NCI-H526 treated with DMSO at 0.1 percent for 48 hours (cell line): Measurements from ENCODE around the gene RASGEF1B.
"Not testable (repeated sequence)": the region's sequence is repeated elsewhere in the genome, so short reads cannot be mapped to it uniquely, and the experiment has no call there.

Experiments
- DNase-seq: peaks from one replicate; lab custom pipeline; 2025; lab: John Stamatoyannopoulos, UW

Gene RASGEF1B

DNA sequence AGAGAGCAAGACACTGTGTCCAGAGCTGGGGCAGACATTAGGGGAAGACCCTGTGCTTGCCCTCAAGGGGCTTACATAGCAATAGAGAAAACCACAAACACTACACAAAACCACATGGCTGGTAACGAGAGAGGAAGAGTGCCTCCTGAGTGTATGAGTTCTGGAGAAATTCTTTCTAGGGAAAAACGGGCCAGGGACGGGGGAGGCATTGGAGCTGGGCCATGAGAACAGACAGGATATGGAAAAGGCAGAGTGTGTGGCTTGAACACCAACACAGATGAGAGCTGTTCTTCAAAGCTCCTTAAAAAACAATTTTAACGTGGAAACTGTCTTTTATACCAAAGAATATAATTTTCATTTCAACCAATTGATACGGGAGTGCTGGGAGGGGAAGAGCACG, 42.7 kb downstream of the RASGEF1B start:
- DNase-seq: no peak

DNA sequence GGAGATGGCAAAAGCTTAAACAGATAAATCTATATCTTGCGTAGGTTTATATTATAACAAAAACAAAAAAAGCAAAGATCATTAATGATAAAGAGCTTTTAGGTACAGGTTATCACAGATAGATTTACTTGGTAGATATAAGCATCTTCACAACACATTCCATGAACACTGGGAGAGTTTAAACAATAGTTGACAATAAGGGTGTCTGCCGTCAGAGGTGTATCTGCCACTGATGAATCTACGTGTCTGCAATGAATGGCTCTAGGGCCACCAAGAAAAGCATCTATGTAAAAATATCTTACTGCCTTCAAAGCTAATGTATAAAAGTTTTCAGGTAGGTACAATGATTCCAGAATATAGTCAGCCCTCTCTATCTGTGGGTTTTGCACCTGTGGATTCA, 43.7 kb downstream of the RASGEF1B start:
- DNase-seq: no peak

DNA sequence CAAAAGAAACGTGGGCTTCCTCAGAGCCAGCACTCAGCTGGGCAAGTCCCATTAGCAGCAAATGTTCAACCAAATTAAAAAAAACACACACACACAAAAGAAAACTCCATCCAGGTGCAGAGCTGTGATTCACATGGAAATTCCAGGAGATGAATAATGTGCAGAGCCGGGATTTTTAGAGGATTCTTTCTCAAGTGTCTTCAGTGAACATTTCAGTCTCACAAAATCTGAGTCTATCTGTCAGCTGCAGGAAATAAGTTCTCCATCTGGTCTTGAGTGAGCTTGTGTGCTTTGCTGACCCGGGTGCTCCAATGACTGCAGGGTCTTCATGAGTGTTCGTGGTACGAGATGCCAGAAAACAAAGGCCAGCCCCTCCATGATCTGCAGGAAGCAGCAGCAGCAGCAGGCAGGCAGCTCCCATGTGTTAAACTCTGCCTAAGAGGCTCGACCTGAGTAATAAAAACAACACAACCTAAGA, 44.3 kb downstream of the RASGEF1B start:
- DNase-seq: no peak

DNA sequence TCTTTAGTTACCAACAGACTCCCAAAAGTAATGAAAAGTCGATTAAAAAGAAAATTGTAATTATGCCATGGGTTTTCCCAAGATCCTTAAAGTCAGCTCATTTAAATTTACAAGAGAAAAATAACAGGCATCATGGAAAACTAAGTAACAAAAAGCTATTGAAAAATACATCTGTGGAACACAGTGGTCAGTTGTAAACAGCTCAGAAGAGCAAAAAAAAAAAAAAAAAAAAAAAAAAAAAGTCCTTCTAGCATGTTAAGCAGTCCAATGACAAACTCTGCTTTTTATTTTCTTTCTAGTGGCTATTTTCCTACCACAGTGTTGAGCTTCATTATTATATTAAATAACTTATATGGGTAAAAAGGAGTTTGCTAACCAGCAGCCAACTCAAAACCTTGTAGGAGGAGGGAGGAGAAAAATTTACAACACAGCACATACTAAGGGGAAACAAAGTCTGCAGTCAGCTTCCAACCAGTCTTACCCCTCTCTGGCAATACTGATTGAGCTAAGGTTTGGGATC, 44.9 kb downstream of the RASGEF1B start:
- DNase-seq: no peak

DNA sequence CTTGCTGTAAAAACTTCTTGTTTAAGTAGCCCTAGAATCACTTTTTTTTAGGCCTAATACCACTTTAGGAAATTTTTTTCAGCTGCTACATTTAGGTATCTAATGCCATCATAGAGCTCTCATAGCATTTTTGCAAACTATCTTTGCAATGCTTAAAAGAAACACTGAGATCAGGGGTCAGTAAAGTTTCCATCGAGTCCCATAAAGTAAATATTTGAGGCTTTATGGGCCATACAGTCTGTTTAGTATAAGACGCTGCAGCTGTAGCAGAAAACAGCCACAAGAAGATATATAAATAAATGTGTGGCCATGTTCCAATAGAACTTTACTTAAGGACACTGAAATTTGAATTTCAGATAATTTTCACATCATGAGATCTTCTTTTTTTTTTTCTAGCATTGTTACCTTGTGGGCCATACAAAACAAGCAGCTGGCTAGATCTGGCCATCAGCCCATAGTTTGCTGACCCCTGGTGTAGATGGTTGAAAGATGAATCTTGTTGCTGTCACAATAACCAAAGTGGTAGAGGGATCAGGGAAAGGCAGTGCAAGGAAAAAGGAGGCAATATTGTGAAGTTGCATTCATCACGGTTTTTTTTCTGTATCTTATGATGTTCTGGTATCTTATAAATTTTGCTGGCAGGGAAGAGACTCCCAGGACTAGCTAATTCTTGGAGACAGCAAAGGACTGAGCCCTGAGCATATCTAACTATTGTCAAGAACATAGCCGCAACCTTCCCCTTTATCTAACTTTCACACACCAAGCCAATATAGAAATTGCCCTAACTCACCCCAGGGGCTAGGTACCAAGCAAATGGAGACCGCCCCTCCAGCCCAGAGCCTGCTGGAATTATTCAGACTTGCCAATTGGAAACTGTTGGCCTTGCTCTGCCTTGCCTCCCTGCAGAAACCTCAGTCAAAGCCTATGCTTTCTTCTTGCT, 46.6 kb downstream of the RASGEF1B start:
- DNase-seq: no peak

DNA sequence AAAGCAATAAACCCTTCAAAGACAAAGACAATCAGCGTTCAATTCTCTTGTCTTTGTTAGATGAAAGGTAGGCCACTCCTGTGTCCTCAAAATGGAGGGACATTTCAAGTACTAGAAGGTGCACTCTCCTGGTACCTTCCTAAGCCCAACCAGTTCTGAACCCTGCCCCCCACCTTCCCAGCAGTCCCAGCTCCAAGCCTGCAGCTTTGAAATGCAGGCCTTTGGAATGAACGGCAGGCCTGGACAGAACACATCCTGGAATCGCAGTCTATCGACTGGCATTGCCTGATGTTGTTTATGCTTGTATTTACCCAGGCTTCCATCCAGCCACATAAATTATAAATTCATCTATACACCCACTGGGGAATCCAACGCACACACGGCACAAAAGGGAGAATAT, 47.4 kb downstream of the RASGEF1B start:
- no peak for DNase-seq

DNA sequence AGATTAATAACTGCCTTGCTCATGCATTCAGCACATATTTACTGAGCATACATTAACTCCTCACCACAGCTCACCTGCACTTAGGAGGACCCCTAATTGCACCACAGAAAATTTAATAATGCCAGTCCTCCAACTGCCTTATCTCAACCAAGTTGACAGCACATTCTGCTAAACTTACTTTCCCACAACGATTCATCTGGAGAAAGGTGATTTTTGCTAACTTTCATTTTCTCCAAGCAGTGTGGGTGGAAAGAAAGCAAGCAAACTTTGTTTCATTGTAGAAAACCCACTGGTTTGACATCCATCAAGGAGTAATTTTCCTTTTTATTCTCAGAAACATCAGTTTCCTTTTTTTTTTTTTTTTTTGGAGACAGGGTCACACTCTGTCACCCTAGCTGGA, 49.1 kb downstream of the RASGEF1B start:
- no peak for DNase-seq

- no peak for DNase-seq
Measured at GRCh38 chr4:81421346-81422218, 50.1 kb downstream of the RASGEF1B start.

- DNase-seq: no peak
Measured at GRCh38 chr4:81418572-81418971, 53.1 kb downstream of the RASGEF1B start.

- no peak for DNase-seq
Measured at GRCh38 chr4:81412946-81413495, 58.7 kb downstream of the RASGEF1B start.

DNA sequence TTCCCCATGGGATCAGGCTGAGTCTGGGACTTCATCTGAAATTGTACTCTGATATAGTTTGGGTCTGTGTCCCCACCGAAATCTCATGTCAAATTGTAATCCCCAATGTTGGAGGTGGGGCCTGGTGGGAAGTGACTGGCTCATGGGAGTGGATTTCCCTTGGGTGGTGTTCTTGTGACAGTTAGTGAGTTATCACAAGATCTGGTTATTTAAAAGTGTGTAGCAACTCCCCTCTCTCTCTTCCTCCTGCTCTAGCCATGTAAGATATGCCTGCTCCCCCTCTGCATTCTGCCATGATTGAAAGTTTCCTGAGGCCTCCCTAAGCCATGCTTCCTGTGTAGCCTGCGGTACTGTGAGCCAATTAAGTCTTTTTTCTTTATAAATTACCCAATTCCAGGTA, 61.0 kb downstream of the RASGEF1B start:
- no peak for DNase-seq

DNA sequence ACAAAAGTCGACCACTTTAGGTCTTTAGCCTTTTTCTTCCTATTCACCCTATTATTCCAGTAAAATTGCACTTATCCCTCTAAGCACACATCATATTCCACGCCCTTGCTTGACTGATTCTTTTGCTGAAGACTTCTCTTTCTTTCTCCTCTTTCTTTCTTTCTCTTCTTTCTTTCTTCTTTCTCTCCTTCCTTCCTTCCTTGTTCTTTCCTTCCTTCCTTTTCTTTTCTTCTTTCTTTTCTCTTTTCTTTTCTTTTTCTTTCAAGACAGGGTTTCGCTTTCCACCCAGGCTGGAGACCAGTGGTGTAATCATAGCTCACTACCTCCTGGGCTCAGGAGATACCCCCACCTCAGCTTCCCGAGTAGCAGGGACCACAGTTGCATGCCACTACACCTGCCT, 61.9 kb downstream of the RASGEF1B start:
- DNase-seq: no peak

DNA sequence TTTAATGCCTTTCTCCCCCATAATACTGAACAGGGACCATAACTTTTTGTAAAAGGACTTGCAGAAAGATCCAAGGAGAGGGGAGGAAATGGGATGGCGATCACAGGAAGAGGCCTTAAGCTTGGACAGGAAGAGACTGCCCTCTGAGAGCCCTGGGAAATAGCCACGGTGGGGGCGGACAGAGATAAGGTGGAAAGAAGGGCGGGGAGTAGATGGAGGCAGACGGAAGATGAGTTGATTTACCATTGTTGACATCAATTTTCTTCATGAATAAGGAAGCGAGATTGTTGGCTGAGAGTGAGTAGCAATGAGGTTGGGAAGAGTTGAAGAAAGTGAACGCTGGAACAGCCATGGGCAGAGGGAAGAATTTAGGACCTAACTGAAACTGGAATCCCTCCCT, 63.4 kb downstream of the RASGEF1B start:
- DNase-seq: no peak

GRCh38 chr4:81407726-81408125, 64.0 kb downstream of the RASGEF1B start:
- no peak for DNase-seq

DNA sequence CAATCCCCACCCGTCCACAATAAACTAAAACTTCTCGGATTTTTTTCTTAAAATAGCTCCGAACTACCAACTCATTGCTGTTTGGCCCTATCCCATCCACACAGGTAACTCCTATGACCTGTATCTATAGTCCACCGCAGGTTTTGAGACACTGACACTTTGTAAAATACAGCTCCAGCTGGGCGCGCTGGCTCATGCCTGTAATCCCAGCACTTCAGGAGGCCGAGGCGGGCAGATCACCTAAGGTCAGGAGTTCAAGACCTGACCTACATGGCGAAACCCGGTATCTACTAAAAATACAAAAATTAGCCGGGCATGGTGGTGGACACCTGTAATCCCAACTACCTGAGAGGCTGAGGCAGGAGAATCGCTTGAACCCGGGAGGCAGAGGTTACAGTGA, 65.2 kb downstream of the RASGEF1B start:
- not testable (repeated sequence) for DNase-seq

DNA sequence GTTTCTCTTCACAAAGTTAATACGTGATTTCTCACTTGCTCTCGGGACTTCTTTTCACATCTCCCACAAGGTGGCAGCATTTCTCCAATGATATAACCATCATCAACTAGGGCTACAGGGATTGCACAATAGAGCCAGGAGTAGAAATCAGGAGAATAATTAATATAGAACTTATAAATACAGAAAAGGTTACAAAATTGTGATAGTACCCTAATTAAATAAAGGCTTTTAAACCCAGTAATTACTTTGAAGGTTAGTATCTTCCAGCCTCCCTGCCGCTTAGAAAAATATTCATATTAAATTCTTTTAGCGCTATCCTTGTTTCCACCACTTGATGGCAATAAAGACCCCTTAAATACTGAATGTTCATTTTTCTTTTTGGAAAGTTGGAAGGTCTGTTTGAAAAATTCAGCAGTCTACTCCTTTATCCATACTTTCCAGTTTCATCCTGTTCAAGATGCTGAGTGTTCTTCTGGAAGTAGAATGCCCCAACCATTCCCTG, 65.8 kb downstream of the RASGEF1B start:
- DNase-seq: peak; percentile 41

GRCh38 chr4:81404741-81405140, 67.0 kb downstream of the RASGEF1B start:
- DNase-seq: no peak

DNA sequence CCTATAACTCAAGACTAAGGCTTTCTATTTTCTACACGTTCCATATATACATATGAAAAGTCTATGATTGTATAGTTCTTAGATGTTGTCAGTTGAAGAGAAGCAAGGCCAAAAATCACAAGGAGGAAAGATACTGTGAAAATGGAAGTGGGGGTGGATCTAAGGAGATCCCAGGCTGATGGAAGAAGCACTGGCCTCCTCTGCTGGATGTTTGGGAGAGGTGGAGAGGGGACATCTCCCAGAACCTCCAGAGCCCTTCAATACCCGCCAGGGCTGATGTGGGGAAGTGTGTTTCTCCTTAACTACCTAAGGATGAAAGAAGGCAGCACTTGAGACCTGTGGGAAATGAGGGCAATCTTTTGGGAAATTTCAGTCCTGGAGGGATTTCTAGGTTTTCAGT, 67.4 kb downstream of the RASGEF1B start:
- DNase-seq: no peak

DNA sequence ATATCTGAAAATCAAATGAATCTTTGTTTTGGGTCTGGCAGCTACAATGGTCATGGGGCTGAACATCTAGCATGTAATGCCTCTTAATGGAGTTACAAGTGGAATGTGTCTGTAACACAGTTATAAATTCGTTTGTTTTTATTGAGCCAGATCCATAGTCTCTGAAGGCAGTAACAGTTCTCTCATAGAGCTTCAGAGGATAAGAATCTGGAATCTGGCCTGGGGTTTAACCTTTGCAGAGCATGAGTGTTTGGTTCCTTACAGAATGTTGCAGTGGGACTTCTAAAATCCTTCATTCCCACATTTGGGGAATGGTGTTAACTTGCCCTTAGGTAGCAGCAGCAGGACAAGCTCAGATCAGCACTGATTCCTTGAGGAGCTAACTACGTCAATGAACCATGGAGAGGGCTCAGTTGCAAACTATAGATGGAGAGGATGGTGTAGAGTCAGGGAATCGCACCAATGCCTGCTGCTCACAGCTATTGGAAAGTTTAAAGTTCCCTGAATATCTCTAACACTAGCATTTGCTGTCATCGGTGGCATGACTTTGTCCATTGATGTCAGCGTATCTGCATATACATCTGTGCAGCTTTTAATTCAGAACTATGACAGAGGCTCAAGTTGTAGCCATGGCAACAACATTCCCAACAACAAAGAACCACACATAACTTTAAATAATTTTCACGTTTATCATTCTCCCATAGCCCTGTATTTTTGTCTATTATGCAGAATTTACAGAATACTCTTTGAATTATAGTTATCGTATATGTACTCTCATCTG, 72.2 kb downstream of the RASGEF1B start:
- no peak for DNase-seq

- no peak for DNase-seq
Measured at GRCh38 chr4:81398379-81398778, 73.3 kb downstream of the RASGEF1B start.

- no peak for DNase-seq
Measured at GRCh38 chr4:81397635-81398034, 74.1 kb downstream of the RASGEF1B start.
